HUES48 (cell line): ENCODE measurements around the gene MAGEB18.

ENCODE experiments used
- H3K27ac ChIP-seq: one replicate; pipeline ENCODE4 v1.7.0; 2013; ENCODE audit warnings: low read depth, low read length, inconsistent platforms
- H3K27me3 ChIP-seq: 2 replicates; pipeline ENCODE4 v1.6.1; 2013; ENCODE audit warnings: mild to moderate bottlenecking, low read length; ENCODE audit not compliant: control insufficient read depth, insufficient read depth
- H3K36me3 ChIP-seq: 2 replicates; pipeline ENCODE4 v1.6.1; 2013; ENCODE audit warnings: low read length; ENCODE audit not compliant: control insufficient read depth, insufficient read depth
- H3K4me1 ChIP-seq: 2 replicates; pipeline ENCODE4 v1.6.1; 2013; ENCODE audit warnings: mild to moderate bottlenecking, low read length; ENCODE audit not compliant: control insufficient read depth, insufficient read depth
- H3K4me3 ChIP-seq: 2 replicates; pipeline ENCODE4 v1.5.1; 2013; ENCODE audit warnings: mild to moderate bottlenecking, low read depth, low read length
- H3K9ac ChIP-seq: 2 replicates; pipeline ENCODE4 v1.6.1; 2013; ENCODE audit warnings: mild to moderate bottlenecking, low read depth, low read length, moderate library complexity
- H3K9me3 ChIP-seq: 2 replicates; pipeline ENCODE4 v1.6.1; 2013; ENCODE audit warnings: low read length; ENCODE audit not compliant: control insufficient read depth, insufficient read depth

Gene MAGEB18

GRCh38 chrX:26138274-26138673 is at the start of gene MAGEB18:
TSS of gene MAGEB18 (plus strand) at chrX:26138343. CDS start at chrX:26138986, 643 bp downstream.
- Histone ChIP-seq H3K36me3 (no peaks in the 10 kb centered on the region), H3K27ac (no peak within 1 kb of the TSS), H3K4me3 (no peak within 1 kb of the TSS), H3K4me1 (no peaks in the 10 kb centered on the region), H3K27me3 (no peaks in the 10 kb centered on the region), H3K9ac (no peak within 1 kb of the TSS), H3K9me3 (no peaks in the 10 kb centered on the region; the same call in 1 of the 2 replicates)

- Histone ChIP-seq H3K9ac (no peak overlapping the region), H3K27ac (no peak overlapping the region), H3K4me1 (peaks cover 7% of the 10 kb centered on the region; the same call in 1 of the 2 replicates), H3K36me3 (no peaks in the 10 kb centered on the region), H3K9me3 (no peaks in the 10 kb centered on the region), H3K27me3 (no peaks in the 10 kb centered on the region), H3K4me3 (no peak overlapping the region)
Observed at GRCh38 chrX:26100421-26100920, 37.7 kb upstream of the MAGEB18 start.

DNA sequence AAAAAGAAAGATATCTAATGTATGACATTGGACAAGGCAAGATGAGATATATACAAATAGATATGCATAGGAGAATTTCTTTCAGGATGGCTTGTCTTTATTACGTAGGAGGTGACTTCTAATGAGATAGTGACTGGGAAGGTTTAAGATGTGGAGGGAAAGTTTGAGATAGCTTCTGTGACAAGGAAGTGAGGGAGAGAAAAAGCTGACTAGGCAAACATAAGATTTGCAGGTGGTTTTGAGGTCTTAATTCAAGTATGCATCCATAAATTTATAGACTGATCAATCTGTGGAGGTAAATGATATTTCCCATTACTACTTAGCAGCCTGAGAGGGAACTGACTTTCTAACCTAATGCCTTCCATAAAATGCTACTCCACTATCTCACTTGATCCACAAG is 29.0 kb upstream of the MAGEB18 start:
- Histone ChIP-seq H3K36me3 (no peaks in the 10 kb centered on the region), H3K27ac (no peak overlapping the region), H3K27me3 (no peaks in the 10 kb centered on the region), H3K9ac (no peak overlapping the region), H3K4me1 (no peaks in the 10 kb centered on the region), H3K4me3 (no peak overlapping the region), H3K9me3 (peaks cover 6% of the 10 kb centered on the region; the same call in 1 of the 2 replicates)

DNA sequence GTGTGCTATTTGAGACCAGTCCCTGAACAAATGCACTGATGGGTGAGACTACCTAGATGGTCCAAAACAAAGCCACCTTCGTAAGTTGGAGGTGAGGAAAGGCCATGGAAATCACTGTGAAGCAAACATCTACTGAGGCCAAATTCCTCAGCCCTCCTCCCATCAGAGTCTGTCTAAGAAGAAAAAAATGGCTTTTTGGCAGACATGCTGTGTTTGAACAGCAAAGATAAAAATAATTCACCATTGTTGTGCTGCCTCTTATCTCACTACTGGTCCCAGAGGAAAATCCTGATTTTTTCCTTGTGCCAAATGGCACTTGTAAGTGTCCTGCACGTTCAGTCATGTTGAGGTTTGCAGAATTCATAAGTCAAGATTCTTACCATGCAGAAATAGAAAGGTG is 7.9 kb downstream of the MAGEB18 start:
- no peaks in the 10 kb centered on the region for H3K9me3 ChIP-seq
- no peaks in the 10 kb centered on the region for H3K36me3 ChIP-seq
- no peaks in the 10 kb centered on the region for H3K4me1 ChIP-seq
- H3K9ac ChIP-seq: no peak overlapping the region
- no peak overlapping the region for H3K27ac ChIP-seq
- H3K27me3 ChIP-seq: no peaks in the 10 kb centered on the region
- H3K4me3 ChIP-seq: no peak overlapping the region

DNA sequence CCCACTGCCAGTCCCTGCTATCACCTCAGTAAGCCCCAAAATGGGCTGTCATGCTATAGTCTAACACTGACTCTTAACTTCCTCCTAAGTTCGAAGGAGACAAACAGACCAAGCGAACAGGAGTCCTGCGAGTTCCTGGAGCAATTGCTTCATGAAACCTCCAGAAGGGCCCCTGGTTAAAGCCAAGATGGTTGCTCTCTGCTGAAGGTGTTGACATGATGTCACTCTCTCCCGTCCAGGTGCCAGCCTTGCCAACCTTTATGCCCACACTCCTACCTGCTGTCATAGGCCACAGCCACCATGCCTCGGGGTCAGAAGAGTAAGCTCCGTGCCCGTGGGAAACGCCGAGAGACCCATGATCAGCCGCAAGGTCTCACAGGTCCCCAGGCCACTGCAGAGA is 22.2 kb downstream of the MAGEB18 start, which contains the start of gene MAGEB6B:
Gene MAGEB6B (plus strand): TSS at position 301 of the 400 bp plus-strand sequence. CDS start 0 bp downstream, at position 301.
- Histone ChIP-seq H3K27me3 (no peaks in the 10 kb centered on the region), H3K4me3 (no peak within 1 kb of the TSS), H3K4me1 (no peaks in the 10 kb centered on the region), H3K27ac (no peak within 1 kb of the TSS), H3K9ac (no peak within 1 kb of the TSS), H3K36me3 (no peaks in the 10 kb centered on the region), H3K9me3 (no peaks in the 10 kb centered on the region; the same call in 1 of the 2 replicates)
